Heart left ventricle (tissue), 13 donors: Measurements from ENCODE around the gene NOP9.

Experiments
- CTCF ChIP-seq, 12 donors: fragments of 200-600 bp; sonication (generic) in 4 of 12; IDR thresholded peaks; one replicate each; pipeline versions ENCODE4 v1.5.0 to v1.8.0; 2018 to 2022; ENCODE audit warnings: antibody characterized with exemption in 12 of 12, mild to moderate bottlenecking in 5 of 12
- POLR2A ChIP-seq, 2 donors: fragments of 450-650 bp; IDR thresholded peaks; one replicate each; pipeline ENCODE4 v1.6.1; 2017; ENCODE audit warnings: antibody characterized with exemption in 2 of 2, mild to moderate bottlenecking in 2 of 2, moderate library complexity in 2 of 2
- donor health status: ischemic (EF 13 %, LVEDD 7.1; RV severe dilation, severe dysfunction).
- donor health status: DM: no; HTN: yes; CAD: no.
- donor health status: DM: no; HTN: no; CAD: no.
- donor health status: ischemic (EF 25% LVEDD 6.9; RV normal size, moderate dysfunction).
- donor health status: ischemic (EF 25% LVEDD 5.7; RV mildly dilated, moderate dysfunction).
- donor health status: ischemic (EF 35%, LVEDD 5.7; RV mildly dilated, moderate dysfunction).
- donor health status: nonischemic (EF 11% LVEDD 7.7; RV severe dilation, severe dysfunction).
- donor health status: DM: yes; HTN: yes; CAD: no.
- donor health status: PGD.
- donor health status: ischemic (EF 29% LVEDD 5.4; RV normal size, mild dysfunction).
- donor health status: nonischemic (EF 23%, LVEDD 6.1; RV moderate dilation, normal function).

- TF ChIP-seq CTCF (IDR thresholded peaks at IDR 0.05): no peak
- TF ChIP-seq POLR2A (IDR thresholded peaks at IDR 0.05): no peak
These were observed 7.4 kb upstream of the NOP9 start for GRCh38 chr14:24292118-24292807.
